NCI-H2196 (cell line): ENCODE results near the gene SCGN.

Experiments
- DNase-seq: peaks from one replicate; lab custom pipeline; 2025; ENCODE audit not compliant: unreplicated experiment; lab: John Stamatoyannopoulos, UW

The SCGN gene, protein sequence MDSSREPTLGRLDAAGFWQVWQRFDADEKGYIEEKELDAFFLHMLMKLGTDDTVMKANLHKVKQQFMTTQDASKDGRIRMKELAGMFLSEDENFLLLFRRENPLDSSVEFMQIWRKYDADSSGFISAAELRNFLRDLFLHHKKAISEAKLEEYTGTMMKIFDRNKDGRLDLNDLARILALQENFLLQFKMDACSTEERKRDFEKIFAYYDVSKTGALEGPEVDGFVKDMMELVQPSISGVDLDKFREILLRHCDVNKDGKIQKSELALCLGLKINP

DNA sequence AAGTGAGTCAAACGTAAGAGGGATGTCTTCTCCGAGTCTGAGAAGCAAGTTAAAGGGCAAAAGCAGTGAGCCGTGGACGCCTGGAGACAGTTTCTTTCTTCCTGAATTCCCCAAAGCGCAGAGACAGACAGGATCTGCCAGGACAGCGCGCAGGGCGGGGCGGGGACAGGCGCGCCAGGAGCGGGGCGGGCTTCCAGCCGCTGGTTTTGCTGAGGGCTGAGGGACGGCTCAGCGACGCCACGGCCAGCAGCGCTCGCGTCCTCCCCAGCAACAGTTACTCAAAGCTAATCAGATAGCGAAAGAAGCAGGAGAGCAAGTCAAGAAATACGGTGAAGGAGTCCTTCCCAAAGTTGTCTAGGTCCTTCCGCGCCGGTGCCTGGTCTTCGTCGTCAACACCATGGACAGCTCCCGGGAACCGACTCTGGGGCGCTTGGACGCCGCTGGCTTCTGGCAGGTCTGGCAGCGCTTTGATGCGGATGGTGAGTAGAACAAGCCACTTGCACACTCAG, at the start of gene SCGN:
Gene SCGN, plus strand, starts transcription at position 209 of the 509 bp plus-strand sequence. Its CDS starts 189 bp downstream, at position 398.
- DNase-seq: no peak

DNA sequence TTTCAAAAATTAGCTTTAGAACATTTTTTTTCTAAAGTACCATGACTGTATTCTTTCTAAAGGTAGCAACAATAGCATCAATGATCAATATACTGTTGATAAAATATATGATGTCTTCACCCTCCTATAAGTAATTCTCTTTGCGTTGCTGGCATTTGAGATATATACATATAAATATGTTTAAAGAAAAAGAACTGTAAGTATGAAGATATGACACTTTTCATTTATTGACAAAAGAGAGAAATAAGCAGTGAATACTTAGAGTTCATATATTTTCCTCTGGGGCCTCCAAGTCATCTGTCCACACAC, 49.4 kb upstream of the SCGN start:
- DNase-seq: no peak

DNA sequence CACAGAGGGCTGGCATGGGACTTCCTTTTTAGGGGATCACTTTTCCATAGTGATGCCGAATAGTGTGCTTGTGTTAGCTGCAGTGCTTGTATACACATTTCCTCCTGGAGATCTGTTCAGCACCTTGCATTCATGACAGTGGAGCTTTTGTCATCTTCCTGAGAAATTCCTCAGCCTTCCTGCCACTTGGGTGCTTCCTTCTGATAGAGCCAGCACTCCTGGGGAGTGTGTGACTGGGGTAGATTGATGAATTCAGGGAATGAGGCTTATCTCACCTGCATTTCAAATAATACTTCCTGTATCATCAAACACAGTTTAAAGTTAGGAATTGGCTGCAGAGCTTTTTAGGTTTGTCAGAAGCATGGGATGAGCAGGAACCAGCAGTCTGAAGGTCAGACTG, 48.8 kb upstream of the SCGN start:
- DNase-seq: no peak

DNA sequence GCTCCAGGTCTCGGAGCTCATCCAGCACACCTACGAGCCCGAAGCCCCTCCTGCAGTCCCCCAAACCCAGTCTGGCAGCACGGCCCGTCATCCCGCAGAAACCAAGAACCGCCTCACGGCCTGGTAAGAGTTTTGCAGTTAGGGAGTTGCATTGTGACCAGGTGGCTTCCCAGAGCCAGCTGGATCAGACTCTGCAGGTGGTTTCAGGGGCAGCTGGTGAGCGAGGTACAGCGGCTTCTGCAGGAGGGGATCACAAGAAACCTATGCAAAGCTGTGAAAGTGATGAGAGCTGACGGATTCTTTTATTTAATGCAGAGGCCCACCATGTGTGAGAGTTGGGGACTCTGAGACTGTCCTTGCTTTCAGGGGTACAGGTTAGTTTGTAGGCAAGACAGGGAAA, 45.9 kb upstream of the SCGN start:
- no peak for DNase-seq

DNA sequence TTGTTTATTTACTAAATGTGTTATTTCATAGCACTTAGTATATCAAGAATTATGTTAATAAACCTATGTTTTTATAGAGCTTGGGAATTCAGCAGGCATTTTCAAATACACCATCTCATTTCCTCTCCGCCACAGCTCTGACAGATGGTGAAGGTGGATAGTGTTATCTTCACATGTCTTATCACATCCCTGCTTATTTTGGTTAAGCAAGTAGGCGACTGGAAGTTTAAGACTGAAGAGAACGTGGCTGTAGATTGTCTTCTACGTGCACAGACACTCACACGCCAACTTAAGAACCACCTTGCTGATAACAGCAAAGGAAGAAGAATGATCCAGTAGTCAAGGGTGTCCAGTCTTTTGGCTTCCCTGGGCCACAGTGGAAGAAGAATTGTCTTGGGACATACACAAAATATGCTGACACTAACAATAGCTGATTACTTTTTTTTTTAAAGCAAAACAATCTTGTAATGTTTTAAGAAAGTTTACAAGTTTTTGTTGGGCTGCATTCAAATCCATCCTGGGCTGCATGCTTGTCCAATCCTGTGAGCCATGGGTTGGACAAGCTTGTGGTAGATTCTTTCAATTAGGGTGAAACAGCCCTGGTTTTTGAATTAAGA, 43.3 kb upstream of the SCGN start:
- DNase-seq: no peak

DNA sequence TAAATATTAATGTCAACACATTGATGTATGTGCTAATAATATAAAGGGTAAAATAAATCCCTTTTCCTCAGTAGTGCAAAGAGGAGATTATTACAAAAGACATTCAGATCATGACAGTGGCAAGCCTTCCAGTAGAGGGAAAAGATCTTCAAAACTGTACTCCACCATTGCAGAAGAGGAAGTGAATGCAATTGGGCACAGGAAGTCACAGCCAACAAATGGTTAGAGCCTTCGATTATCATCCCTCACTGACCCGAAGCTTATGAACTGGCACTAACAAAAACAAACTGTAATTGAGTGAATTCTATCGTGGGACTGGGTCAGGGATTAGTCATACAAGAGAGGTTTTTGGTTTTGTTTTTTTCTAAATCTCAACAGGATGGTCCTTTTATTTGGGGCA, 39.3 kb upstream of the SCGN start:
- DNase-seq: no peak

DNA sequence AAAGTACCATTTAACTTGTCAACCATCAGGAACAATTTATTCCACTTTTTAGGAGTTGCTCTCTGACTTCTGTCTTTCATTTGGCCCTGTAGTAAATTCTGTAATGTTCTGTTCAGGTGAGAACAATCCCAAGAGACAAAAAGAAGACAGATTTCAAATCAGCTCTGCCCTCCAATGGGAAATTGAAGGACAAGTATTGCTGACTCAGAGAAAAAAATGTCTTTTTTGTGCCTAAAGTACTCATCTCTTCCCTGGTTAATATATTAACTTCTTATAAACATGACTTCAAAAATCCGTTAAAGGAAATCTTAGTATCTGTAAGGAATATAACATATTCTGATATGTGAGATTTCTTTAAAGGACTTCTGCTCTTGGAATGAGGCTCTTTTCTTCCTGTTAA, 38.6 kb upstream of the SCGN start:
- DNase-seq: no peak

DNA sequence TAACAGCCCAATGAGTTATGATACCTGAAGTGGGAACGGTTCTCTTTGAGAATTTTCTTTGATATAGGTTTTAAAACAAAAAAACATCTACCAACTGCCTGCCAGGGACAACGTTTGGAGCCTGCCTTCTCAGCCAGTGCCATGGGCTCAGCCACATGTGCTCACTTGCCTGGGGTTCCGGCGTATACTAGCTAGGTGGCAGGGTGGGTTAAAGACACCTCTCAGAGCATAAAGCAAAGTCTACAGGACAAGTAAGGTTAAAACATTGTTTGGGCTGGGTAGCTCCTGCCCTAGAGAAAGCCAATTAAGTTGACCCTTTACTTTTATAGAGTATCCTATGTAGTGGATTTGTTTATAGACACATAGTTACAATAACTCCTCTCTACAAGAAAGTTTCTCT, 38.0 kb upstream of the SCGN start:
- no peak for DNase-seq

DNA sequence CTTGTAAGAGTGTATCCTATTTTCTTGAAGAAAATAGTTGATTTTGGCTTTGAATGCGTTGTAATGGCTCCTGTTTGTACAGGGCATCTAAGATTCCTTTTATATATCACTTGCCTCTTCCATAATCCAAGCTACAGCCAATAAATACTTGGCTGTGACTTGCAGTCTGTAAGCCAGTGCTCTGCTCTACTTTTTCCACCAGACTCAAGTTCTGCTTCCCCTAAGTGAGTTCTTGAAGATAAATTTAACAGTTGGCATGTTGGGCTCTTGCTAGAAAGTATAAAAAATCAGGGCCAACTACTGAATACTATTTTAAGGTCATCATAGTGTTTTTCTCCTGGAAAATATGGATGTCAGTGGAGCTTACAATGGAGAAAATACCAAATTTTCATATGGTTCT, 36.5 kb upstream of the SCGN start:
- DNase-seq: no peak

DNA sequence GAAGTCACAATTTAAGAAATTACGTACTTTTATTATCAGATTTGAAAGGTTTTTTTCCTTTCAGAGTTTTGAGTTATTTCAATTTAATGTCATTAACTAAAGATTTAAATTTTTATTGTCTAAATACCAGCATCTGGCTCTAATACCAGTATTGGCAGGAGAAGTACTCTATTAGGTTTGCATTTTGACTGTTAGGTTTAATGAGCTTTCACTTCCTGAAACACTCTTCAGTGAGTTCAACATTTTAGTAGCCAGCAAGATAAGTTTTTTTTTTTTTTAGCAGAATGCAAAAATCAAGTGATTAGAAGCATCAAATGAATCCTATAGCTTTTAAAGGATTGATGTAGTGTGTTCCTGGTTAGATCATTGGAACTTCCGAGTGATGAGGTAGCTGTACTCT, 34.0 kb upstream of the SCGN start:
- DNase-seq: no peak

DNA sequence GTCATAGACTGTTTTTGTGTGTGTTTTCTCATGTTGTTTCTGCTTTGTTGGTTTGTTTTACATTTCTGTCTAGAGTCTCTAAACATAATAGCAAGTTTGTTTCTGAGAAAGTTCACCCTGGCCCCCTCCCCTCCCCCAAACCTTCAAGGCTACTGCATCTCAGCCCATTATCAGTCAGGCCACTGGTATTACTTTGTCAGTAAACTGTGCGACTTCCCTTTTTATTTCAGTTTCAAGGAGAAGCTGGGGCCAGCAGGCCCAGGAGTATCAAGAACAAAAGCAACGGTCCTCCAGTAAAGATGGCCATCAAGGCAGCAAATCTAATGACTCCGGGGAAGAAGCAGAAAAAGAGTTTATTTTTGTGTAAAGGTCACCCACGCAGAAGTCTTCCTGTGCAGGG, 32.8 kb upstream of the SCGN start:
- no peak for DNase-seq

DNA sequence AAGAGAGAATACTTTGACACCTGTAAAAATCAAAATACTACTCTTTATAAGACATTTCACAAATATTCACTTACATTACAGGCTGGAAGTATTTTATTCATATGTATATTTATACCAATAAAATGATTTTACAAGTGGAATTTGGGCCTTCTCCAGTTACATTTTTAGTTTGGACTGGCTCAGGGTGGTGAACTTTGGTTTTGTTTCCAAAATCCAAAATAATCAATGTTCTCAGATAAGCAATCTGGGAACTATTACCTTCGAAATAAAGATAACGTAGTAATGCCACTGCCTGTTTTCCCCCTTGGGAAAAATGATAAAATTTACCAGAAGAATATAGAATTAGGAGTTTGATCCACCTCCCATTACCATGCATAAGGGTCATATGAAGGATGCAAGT, 31.6 kb upstream of the SCGN start:
- DNase-seq: no peak

DNA sequence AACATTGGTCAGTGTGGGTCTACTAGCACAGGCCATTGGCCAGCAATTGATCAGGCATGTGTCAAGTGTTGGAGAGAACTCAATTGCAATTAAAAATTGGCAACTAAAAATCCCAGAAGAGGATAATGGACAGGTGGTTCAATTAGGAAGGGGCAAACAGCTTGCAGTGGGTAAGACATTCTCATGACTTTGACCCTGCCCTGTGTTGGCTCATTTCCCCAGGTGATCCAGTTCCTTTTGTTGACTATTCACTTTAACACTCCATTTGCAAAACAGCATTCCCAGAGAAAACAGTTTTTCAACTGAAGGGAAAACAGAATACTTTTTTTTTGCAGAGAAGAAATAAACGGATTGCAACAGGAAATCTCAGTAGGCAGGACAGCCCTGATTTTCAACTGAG, 28.9 kb upstream of the SCGN start:
- no peak for DNase-seq

DNA sequence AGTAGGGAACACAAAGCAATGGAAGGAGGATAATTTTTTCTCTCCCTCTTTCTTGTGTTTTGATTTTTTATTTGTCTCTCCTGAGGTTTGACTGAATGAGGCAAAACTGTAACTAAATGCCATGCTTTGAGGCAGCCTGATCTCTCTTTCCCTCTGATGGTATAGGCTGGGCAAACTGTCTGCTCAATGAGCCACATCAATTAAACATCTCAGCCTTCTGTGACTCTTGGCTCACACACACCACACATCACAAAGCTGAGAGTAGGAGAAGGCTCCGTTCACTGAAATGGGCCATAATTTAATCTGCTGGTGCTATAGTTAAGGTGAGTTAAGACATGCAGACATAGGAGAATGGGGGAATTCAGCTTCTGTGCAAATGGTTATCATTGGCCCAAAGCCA, 28.1 kb upstream of the SCGN start:
- peak; percentile 6 for DNase-seq

DNA sequence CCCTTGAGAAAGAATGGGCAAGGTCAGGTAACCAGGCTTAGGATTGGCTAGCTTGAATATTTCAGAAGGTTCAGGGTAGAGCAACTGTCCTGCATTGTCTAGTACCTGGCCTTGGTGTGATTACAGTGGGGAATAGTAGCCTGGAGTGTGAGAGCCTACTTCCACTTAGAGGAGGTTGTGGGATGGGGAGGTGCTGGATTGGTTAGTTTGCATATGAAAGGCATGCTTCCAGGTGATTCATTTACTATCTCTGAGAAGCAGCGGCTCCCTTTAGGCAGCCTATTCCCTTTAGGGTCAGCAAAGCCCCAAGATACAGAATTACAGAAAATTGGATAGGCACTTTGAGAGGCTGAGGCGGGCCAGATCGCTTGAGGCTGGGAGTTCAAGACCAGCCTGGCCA, 25.0 kb upstream of the SCGN start:
- no peak for DNase-seq

DNA sequence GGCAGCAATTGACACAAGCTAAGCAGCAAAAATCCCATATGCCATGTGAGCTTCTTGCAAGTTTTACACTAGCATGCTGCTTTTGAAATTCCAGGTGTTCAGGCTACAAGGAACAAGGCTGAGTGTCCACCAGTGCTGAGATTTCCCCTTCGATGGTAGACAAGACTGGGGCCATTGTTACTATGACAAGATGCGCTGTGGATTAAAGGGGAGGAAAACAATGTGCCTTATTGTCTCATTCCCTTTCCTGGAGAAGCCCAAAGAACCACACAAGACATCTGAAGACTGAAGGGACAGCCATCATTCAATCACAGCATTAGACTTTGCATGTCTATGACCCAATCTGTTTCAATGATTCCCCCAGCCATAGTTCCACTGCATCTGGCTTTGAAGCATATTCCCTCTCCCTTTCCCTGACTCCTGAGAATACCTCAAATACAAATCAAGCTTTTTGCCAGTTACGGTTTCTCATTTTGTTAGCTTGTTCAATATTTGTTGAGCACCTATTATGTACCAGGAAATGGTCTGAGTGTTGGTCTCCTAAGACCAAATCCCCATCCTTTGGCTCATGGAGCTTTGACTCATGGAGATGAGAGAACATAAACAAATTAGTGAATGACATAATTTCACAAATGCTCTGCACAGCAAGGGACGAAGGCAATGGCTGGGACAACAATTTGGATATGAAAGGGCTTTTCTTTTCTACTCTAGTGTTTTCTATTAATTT, 23.4 kb upstream of the SCGN start:
- no peak for DNase-seq

DNA sequence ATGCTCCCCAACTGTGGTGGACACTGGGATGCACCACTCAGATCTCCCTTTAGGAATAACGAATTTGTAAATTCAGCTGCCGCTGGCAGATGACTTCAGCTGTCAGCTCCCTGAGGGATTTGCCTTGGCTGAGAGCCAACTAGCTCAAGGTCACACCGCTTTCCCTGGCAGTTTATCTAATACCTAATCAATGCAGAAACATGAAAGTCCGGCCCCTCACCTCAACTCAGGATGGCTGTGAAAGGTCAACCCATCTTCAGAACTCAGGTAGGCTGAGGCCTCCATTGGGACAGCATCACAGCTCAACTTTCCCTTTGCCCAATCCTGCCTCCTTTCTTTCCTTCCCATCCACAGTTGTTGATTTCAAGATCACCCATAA, 22.8 kb upstream of the SCGN start:
- DNase-seq: peak; percentile 11

DNA sequence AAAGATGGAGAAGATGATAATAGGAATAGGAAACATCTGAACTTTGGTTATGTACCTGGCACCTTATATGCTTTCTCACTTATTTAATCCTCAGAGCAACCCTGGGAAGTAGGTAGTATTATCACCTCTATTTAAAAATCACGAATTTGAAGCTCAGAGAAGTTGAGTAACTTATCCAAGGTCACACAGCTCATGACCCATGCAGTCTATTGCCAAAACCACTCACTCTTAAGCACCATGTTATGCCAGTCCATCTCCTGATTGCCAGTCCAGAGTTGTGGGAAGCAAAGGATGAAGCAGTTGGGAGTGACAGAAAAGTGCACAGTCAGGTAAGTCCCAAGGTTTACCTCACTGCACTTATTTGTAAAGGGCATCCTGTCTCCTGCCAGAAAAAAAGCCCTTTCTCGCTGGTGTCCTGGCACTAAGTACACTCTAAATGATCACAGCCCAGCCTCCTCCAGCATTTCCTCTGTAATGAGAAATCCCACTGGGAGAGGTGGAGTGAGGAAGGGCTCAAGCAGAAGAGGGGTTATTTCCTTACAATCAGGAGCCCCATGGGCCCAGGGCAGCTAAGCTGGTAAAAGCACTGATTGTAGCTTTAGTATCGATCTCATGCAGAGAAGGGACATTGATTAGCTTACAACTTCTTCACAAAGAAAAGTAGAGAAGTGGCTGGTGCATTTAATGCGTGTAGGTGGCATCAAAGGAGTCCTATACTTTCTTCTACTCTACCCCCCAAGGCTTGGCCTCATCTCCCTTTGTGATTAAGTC, 21.3 kb upstream of the SCGN start:
- no peak for DNase-seq

DNA sequence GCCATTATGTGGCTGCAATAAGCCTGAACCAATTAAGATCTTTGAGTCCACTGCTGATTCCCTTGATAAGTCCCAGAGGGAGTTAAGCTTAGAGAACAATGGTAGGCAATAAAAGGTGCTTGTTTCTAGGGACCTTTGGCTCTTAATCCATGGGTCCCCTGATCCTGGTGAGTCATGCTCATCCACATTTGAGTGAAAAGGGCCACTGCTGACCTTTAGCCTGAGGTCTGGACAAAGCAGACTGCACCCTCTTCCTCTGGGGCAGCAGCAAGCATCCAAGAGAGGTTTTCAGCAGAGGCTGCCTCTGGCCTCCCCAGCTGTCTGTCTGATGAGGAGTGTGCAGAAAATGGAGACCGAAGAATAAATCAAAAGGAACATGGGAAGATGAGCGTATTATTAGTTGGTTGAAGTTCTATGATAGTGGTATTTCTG, 16.1 kb upstream of the SCGN start:
- no peak for DNase-seq

DNA sequence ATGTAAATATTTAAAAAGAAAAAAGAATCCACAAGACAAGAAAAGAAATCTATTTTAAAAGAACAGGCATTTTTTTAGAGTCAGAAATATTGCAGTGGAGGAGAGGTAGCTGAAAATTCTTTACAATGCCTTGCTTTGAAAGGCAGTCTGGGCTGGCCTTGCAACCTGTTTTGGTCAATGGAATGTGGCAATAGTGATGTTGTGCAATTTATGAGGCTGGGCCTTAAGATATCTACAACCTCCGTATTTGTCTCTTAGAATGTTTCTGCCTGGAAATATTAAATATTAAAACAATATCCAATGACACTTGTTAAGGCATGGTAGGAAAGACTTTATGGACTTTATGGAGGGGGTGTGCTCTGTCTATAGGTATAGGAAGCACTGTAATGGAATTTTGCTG, 14.8 kb upstream of the SCGN start:
- no peak for DNase-seq

DNA sequence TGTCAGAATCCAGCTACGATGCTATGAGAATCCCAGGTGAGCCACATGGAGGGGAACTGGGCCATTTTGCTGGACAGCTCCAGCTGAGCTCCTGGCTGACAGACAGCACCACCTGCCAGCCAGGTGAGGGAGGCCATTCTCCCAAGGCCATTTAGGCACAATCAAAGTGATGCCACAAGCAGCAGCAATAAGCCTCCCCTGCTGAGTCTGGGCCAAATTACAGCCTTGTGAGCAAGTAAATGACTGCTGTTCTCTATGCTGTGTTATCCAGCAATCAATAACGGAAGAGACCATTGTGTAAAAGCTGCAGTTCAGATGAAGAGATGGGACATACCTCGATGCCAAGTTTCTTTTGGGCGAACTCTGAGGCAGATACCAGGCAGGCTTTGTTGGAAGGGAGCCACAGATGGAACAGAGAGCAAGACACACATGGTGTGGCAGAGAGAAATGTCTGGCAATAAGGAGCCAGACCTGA, 14.0 kb upstream of the SCGN start:
- DNase-seq: peak; percentile 35

DNA sequence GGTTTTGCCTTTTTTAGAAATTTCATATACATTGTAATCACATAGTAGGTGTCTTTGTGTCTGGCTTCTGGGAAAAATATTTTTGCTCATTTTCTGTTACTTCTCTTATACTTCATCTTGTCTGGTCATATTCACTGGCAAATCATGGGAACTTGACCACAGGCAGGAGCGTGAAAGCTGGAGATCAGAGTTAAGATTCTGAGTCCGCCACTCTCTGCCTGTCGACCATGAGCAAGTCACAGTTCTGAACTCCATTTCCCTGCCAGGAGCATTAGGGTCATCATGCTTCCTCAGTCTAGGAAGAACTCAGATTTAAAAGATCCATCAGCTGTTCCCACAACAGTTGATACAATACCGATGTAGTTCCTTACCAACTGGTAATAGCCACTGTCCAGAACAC, 12.4 kb upstream of the SCGN start:
- DNase-seq: no peak
